ENCODE measurements around the gene P2RX1.

Gene P2RX1

GRCh38 chr17:3915995-3916696 lies at the start of gene P2RX1:
Gene P2RX1, minus strand, starts transcription at chr17:3916465. Its CDS starts 240 bp downstream, at chr17:3916225.
- TF ChIP-seq, protein P1, sequence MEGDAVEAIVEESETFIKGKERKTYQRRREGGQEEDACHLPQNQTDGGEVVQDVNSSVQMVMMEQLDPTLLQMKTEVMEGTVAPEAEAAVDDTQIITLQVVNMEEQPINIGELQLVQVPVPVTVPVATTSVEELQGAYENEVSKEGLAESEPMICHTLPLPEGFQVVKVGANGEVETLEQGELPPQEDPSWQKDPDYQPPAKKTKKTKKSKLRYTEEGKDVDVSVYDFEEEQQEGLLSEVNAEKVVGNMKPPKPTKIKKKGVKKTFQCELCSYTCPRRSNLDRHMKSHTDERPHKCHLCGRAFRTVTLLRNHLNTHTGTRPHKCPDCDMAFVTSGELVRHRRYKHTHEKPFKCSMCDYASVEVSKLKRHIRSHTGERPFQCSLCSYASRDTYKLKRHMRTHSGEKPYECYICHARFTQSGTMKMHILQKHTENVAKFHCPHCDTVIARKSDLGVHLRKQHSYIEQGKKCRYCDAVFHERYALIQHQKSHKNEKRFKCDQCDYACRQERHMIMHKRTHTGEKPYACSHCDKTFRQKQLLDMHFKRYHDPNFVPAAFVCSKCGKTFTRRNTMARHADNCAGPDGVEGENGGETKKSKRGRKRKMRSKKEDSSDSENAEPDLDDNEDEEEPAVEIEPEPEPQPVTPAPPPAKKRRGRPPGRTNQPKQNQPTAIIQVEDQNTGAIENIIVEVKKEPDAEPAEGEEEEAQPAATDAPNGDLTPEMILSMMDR (conservative IDR thresholded peaks at IDR 0.05; ENCODE audit: low read length) = no peak
- no peak for DNase-seq (ENCODE audit: low read depth)
- no peak within 1 kb of the TSS for H3K4me3 ChIP-seq (ENCODE audit: low read length)

DNA sequence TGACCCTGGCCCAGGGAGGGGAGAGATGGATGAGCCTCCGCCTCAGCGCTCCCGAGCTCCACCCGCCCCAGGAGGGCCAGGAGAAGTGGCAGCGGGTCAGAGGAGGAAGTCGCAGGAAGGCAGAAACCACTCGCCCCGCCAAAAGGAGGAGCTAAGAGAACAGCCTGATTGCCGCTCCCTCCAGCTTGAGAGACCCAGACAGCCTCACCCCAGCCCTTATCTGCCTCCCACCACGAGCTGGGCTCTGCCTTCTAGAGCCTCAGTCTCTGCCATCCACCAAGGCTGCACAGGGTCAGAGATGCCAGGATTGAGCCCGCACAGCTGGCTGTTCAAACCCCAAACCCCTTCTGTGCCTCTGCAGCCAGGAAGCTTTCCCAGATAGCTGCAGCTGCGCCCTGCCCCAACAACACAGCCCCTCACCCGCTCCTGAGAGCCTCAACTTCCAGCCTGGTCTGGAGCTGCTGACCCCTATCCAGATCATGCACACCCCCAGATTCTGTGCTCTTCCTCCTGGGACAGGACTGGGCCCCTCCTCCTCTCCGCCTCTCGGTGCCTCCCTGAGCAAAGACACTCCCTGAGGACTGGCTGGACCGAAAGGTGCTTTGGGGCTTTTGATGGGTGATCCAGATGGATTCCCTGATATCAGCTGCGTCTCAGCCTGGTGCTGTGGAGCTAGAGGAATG lies 49.0 kb upstream of the P2RX1 start:
- TF ChIP-seq, protein P1 (conservative IDR thresholded peaks at IDR 0.05; ENCODE audit: low read length) = no peak
- DNase-seq (ENCODE audit: low read depth) = no peak
- peak overlapping the region; percentile 45 for H3K4me3 ChIP-seq (ENCODE audit: low read length)

DNA sequence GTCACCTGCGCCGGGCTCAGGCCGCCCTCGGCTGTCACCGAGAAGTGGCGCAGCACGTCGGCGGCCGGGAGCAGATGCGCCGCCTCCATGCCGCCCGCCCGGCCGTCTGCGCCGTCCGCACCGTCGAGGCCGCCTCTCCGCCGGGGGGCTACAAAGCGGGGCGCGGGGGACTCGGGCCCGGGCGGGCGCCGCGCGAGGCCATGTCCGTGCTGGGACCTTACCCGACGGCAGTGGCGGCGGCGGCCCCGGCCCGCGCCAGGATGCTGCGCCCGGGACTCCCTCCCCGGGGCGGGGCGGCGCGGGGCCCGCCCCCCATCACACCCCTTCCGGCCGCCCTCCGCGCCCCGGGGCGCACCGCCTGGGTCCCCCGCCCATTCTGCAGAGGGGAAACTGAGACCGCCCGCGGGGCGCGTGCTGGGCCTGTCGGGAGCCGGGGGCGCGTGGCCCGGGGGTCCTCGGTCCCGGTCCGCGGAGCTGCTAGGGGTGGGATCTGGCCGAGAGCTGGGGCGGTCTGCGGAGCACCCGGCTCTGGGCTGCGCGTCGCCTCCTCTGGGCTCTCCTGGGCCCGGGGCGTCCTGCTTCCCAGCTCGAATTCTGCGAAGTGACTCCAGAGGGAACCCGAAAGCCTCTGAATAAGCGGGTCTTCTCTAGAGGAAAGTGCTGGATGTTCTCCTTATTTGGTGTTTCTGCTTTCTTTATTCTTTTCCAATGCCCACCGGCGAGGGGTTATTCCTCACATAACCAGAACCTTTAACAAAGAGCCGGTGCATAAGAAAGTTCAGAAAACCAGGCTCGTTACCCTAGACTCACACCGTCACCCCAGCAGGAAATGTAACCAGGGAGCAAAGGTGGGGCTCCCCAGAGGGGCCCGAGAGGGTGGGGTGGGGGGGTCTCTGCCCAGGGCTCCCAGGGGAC lies 48.2 kb upstream of the P2RX1 start, which contains the start of gene ATP2A3:
TSS of gene ATP2A3 (minus strand) at position 235 of the 915 bp plus-strand sequence. CDS start at position 89, 146 bp downstream.
- no peak for DNase-seq (ENCODE audit: low read depth)
- TF ChIP-seq, protein P1 (conservative IDR thresholded peaks at IDR 0.05; ENCODE audit: low read length) = no peak
- peak within 1 kb of the TSS; percentile 45 for H3K4me3 ChIP-seq (ENCODE audit: low read length)

DNA sequence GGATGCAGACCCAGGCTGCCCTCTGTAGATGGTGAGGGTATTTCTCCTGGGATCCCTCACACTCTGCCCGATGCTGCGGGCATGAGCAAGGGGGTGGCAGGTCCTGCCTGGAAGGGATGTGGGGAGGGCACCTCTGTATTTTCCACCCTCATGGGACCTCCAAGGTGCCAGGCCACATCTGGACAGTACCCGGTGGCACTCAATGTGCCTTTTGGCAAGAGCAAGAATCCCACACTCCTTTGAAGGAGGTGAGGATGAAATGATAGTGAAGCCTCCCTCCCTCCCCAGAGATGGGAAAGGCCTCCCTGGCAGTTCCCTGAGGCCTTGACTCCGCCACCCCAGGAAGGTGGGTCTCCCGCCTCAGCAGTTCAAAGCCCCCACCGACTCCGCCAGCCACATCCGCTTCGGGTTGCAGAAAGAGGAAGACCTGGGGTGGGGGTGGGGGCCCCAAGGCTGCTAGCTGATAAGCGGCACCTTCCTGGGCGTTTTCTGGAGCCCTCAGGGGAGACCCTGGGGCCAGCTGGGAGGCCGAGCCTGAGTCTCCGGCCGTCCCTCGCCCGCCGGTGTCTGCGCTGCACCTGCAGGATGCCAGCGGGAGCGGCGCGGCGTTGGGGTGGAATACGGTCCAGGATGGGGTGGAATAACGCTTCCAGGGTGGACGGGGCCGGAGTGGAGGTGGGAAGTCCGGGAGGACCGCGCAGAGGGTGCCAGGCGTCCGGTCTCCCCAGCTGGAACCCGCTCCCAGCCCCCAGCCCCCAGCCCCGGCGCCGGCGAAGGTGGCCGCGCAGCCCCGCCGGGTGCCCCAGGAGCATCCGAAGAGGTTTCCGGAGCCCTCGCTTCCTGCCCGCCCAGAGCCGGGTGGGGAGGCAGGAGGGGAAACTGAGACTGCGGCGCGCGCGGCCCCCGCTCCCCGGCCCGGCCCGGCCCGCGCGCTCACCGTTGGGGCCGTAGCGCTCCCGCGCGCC lies 47.3 kb upstream of the P2RX1 start:
- DNase-seq (ENCODE audit: low read depth) = no peak
- TF ChIP-seq, protein P1 (conservative IDR thresholded peaks at IDR 0.05; ENCODE audit: low read length) = no peak
- H3K4me3 ChIP-seq (ENCODE audit: low read length) = no peak overlapping the region

DNA sequence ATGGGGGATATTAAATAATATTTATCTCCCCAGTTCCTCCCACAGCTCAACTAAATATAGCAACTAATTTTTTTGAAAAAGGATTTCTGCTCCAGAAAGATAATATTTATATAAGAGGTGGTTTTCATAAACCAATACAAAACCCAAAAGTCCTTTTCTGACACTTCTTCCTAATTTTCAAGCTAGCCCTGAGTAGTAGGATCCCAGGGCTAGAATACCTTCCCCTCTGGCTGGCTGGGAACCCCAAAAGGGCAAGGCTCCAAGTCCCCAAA lies 46.6 kb upstream of the P2RX1 start:
- no peak for DNase-seq (ENCODE audit: low read depth)
- no peak overlapping the region for H3K4me3 ChIP-seq (ENCODE audit: low read length)
- TF ChIP-seq, protein P1 (conservative IDR thresholded peaks at IDR 0.05; ENCODE audit: low read length) = no peak

GRCh38 chr17:3962217-3962964 lies 46.1 kb upstream of the P2RX1 start:
- no peak overlapping the region for H3K4me3 ChIP-seq (ENCODE audit: low read length)

More at GRCh38 chr17:3962217-3962964, 46.1 kb upstream of the P2RX1 start:
- TF ChIP-seq, protein P1 (conservative IDR thresholded peaks at IDR 0.05; ENCODE audit: low read length) = no peak
- DNase-seq (ENCODE audit: low read depth) = no peak

Data from AG10803 (cell line).